DND-41 (cell line): Measurements from ENCODE around the gene MB21D2.

Experiments
- ATAC-seq: fragments of 200-7000 bp; cut with Tn5 transposase; 3 replicates; pipeline ENCODE4 v1.9.1; 2021; ENCODE audit warnings: low read depth; ENCODE audit not compliant: insufficient read depth
- DNase-seq: peaks from one replicate; pipeline ENCODE4 v3.0.0-alpha.2; 2020
- H2AFZ ChIP-seq: 2 replicates; pipeline ENCODE4 v1.6.0; 2012; ENCODE audit warnings: low read depth, low read length
- H3K27ac ChIP-seq: 2 replicates; pipeline ENCODE4 v1.5.1; 2012; ENCODE audit warnings: low read length, inconsistent platforms
- H3K27me3 ChIP-seq: fragments of 200-600 bp; sonication (generic); 2 replicates; pipeline ENCODE4 v1.6.0; 2012; ENCODE audit warnings: low read length, mild to moderate bottlenecking, inconsistent platforms; ENCODE audit not compliant: insufficient read depth, poor library complexity
- H3K36me3 ChIP-seq: 2 replicates; pipeline ENCODE4 v1.5.1; 2012; ENCODE audit warnings: low read length, inconsistent platforms; ENCODE audit not compliant: insufficient read depth
- H3K4me1 ChIP-seq: 2 replicates; pipeline ENCODE4 v1.5.1; 2012; ENCODE audit warnings: mild to moderate bottlenecking, low read length; ENCODE audit not compliant: insufficient read depth
- H3K4me2 ChIP-seq: 2 replicates; pipeline ENCODE4 v1.6.0; 2012; ENCODE audit warnings: mild to moderate bottlenecking, moderate library complexity, low read length, inconsistent platforms; ENCODE audit not compliant: insufficient read depth
- H3K4me3 ChIP-seq, 2 experiments: fragments of 200-600 bp in 1 of 2; shearing (Covaris generic) in 1 of 2; 2 replicates each; pipeline ENCODE4 v1.5.1; 2012 to 2016; ENCODE audit warnings: inconsistent platforms in 2 of 2, low read length in 2 of 2, mild to moderate bottlenecking in 2 of 2, low read depth in 1 of 2, moderate library complexity in 1 of 2
- H3K79me2 ChIP-seq: 2 replicates; pipeline ENCODE4 v1.6.0; 2012; ENCODE audit warnings: low read length, inconsistent platforms; ENCODE audit not compliant: insufficient read depth
- H3K9ac ChIP-seq: 2 replicates; pipeline ENCODE4 v1.6.0; 2012; ENCODE audit warnings: low read depth, mild to moderate bottlenecking, inconsistent platforms, low read length, moderate library complexity
- H3K9me3 ChIP-seq: 2 replicates; pipeline ENCODE4 v1.5.1; 2012; ENCODE audit warnings: low read length, moderate library complexity, mild to moderate bottlenecking, inconsistent platforms; ENCODE audit not compliant: insufficient read depth, severe bottlenecking
- H4K20me1 ChIP-seq: 2 replicates; pipeline ENCODE4 v1.6.0; 2012; ENCODE audit warnings: low read length; ENCODE audit not compliant: insufficient read depth
- EZH2 ChIP-seq: IDR thresholded peaks from 3 replicates; pipeline ENCODE4 v1.6.1; 2012; ENCODE audit warnings: borderline replicate concordance, low read depth, mild to moderate bottlenecking, moderate library complexity, low read length, inconsistent platforms; ENCODE audit not compliant: severe bottlenecking
- TF ChIP-seq, protein P1 (sequence below): IDR thresholded peaks from 2 replicates; pipeline ENCODE4 v1.5.1; 2012; ENCODE audit warnings: borderline replicate concordance, low read length, moderate library complexity, mild to moderate bottlenecking; ENCODE audit not compliant: poor library complexity, severe bottlenecking; ENCODE audit errors: extremely low read depth

The MB21D2 gene

GRCh38 chr3:192862408-192863090 is 55.1 kb downstream of the MB21D2 start:
- H3K79me2 ChIP-seq = no peaks in the 10 kb centered on the region
- H2AFZ ChIP-seq = no peak overlapping the region
- H3K4me3 ChIP-seq = no peak overlapping the region
- TF ChIP-seq, protein P1, sequence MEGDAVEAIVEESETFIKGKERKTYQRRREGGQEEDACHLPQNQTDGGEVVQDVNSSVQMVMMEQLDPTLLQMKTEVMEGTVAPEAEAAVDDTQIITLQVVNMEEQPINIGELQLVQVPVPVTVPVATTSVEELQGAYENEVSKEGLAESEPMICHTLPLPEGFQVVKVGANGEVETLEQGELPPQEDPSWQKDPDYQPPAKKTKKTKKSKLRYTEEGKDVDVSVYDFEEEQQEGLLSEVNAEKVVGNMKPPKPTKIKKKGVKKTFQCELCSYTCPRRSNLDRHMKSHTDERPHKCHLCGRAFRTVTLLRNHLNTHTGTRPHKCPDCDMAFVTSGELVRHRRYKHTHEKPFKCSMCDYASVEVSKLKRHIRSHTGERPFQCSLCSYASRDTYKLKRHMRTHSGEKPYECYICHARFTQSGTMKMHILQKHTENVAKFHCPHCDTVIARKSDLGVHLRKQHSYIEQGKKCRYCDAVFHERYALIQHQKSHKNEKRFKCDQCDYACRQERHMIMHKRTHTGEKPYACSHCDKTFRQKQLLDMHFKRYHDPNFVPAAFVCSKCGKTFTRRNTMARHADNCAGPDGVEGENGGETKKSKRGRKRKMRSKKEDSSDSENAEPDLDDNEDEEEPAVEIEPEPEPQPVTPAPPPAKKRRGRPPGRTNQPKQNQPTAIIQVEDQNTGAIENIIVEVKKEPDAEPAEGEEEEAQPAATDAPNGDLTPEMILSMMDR = no peak
- no peak overlapping the region for H3K9ac ChIP-seq
- H3K4me1 ChIP-seq = no peaks in the 10 kb centered on the region
- ATAC-seq (no peak), DNase-seq (no peak)
- no peak overlapping the region for H3K4me2 ChIP-seq
- H3K9me3 ChIP-seq = no peaks in the 10 kb centered on the region
- H4K20me1 ChIP-seq = no peaks in the 10 kb centered on the region
- peaks cover 9% of the 10 kb centered on the region for H3K27me3 ChIP-seq
- no peak overlapping the region for H3K27ac ChIP-seq
- H3K36me3 ChIP-seq = no peaks in the 10 kb centered on the region

GRCh38 chr3:192861972-192862371 is 55.7 kb downstream of the MB21D2 start:
- no peak overlapping the region for H3K27ac ChIP-seq
- TF ChIP-seq EZH2 = no peak
- TF ChIP-seq, protein P1 = no peak
- ATAC-seq (no peak), DNase-seq (no peak)
- no peaks in the 10 kb centered on the region for H3K4me1 ChIP-seq
- H3K9me3 ChIP-seq = no peaks in the 10 kb centered on the region
- peaks cover 5% of the 10 kb centered on the region for H3K27me3 ChIP-seq
- no peaks in the 10 kb centered on the region for H3K79me2 ChIP-seq
- no peak overlapping the region for H3K4me2 ChIP-seq
- no peak overlapping the region for H3K4me3 ChIP-seq
- H2AFZ ChIP-seq = no peak overlapping the region
- no peaks in the 10 kb centered on the region for H4K20me1 ChIP-seq
- H3K36me3 ChIP-seq = no peaks in the 10 kb centered on the region
- no peak overlapping the region for H3K9ac ChIP-seq

DNA sequence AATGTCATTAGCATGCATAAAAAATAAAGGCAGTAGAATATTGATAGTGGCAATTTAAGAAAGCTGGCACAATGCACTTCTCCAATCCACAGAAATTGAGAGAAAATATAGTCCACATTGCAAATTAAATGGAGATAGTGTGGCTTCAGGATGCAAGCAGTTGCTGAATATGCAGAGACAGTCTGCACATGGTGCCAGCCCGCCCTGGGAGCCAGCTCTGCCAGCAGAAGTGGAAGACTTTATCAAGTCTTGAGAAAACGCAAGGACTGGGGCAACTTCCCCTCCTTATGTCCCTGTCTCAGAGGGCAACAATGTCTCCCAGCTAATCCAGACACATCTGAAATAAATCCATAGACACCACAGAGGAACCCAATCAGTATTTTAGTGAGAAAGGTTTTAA is 57.2 kb downstream of the MB21D2 start:
- no peaks in the 10 kb centered on the region for H3K9me3 ChIP-seq
- no peak overlapping the region for H3K9ac ChIP-seq
- no peaks in the 10 kb centered on the region for H3K36me3 ChIP-seq
- TF ChIP-seq, protein P1 = no peak
- TF ChIP-seq EZH2 = no peak
- no peak overlapping the region for H3K4me2 ChIP-seq
- no peak overlapping the region for H2AFZ ChIP-seq
- H4K20me1 ChIP-seq = no peaks in the 10 kb centered on the region
- no peak overlapping the region for H3K27ac ChIP-seq
- ATAC-seq = no peak
- DNase-seq = no peak
- H3K27me3 ChIP-seq = peaks cover 3% of the 10 kb centered on the region
- H3K4me1 ChIP-seq = no peaks in the 10 kb centered on the region
- H3K79me2 ChIP-seq = no peaks in the 10 kb centered on the region
- H3K4me3 ChIP-seq = no peak overlapping the region
